NCI-H1092 treated with DMSO at 0.1 percent for 48 hours (cell line): ENCODE measurements around the gene ZDHHC24.

Source experiments
- DNase-seq: peaks from one replicate; lab custom pipeline; 2025; lab: John Stamatoyannopoulos, UW

The ZDHHC24 gene

GRCh38 chr11:66497206-66497605, 48.6 kb downstream of the ZDHHC24 start:
- no peak for DNase-seq

- DNase-seq, result no peak
Measured at GRCh38 chr11:66495401-66495854, 50.4 kb downstream of the ZDHHC24 start.

- no peak for DNase-seq
Measured at GRCh38 chr11:66494935-66495334, 50.9 kb downstream of the ZDHHC24 start.

GRCh38 chr11:66494458-66494857, 51.4 kb downstream of the ZDHHC24 start:
- DNase-seq, result no peak

- no peak for DNase-seq
Measured at GRCh38 chr11:66493130-66493529, 52.7 kb downstream of the ZDHHC24 start.

- DNase-seq, result peak; percentile 9
Measured at GRCh38 chr11:66492161-66492865, 53.5 kb downstream of the ZDHHC24 start.

GRCh38 chr11:66491315-66491935, 54.4 kb downstream of the ZDHHC24 start:
- no peak for DNase-seq

GRCh38 chr11:66489636-66490035, 56.2 kb downstream of the ZDHHC24 start:
- DNase-seq, result peak; percentile 58

GRCh38 chr11:66488957-66489356, 56.9 kb downstream of the ZDHHC24 start:
- no peak for DNase-seq

- no peak for DNase-seq
Measured at GRCh38 chr11:66484806-66485380, 61.0 kb downstream of the ZDHHC24 start.

- DNase-seq, result peak; percentile 99
Measured at GRCh38 chr11:66480117-66480938, 65.5 kb downstream of the ZDHHC24 start, which contains the start of gene DPP3. Gene DPP3 (plus strand): TSS chr11:66480434. CDS start chr11:66482201, 1,767 bp downstream.

- DNase-seq, result peak; percentile 32
Measured at GRCh38 chr11:66479394-66480116, 66.3 kb downstream of the ZDHHC24 start.

GRCh38 chr11:66478729-66479393, 67.0 kb downstream of the ZDHHC24 start:
- peak; percentile 28 for DNase-seq

- no peak for DNase-seq
Measured at GRCh38 chr11:66477263-66478201, 68.3 kb downstream of the ZDHHC24 start.

- DNase-seq, result no peak
Measured at GRCh38 chr11:66476841-66477251, 69.0 kb downstream of the ZDHHC24 start.

GRCh38 chr11:66476173-66476840, 69.5 kb downstream of the ZDHHC24 start:
- no peak for DNase-seq

- no peak for DNase-seq
Measured at GRCh38 chr11:66475349-66476172, 70.3 kb downstream of the ZDHHC24 start.
